Measurements from ENCODE around the gene TCEAL9.
"Not testable (repeated sequence)": the region's sequence is repeated elsewhere in the genome, so short reads cannot be mapped to it uniquely, and the experiment has no call there.

Gene TCEAL9

GRCh38 chrX:103376118-103376978, 20.0 kb downstream of the TCEAL9 start, which contains the start of gene BEX3:
BEX3 (plus strand) TSS chrX:103376538; CDS start chrX:103377522, 984 bp downstream.
- DNase-seq = no peak

- DNase-seq = no peak
These were observed 20.6 kb downstream of the TCEAL9 start for GRCh38 chrX:103376979-103377324.

- DNase-seq = no peak
These were observed 22.7 kb downstream of the TCEAL9 start for GRCh38 chrX:103378990-103379389.

- DNase-seq = no peak
These were observed 26.6 kb downstream of the TCEAL9 start for GRCh38 chrX:103382877-103383276.

- no peak for DNase-seq
These were observed 28.4 kb downstream of the TCEAL9 start for GRCh38 chrX:103384672-103385071.

GRCh38 chrX:103385283-103385830, 29.1 kb downstream of the TCEAL9 start:
- DNase-seq = not testable (repeated sequence)

- DNase-seq = no peak
These were observed 30.0 kb downstream of the TCEAL9 start for GRCh38 chrX:103386332-103386731.

- no peak for DNase-seq
These were observed 37.2 kb downstream of the TCEAL9 start for GRCh38 chrX:103393487-103393886.

GRCh38 chrX:103396186-103396585, 39.9 kb downstream of the TCEAL9 start:
- DNase-seq = no peak

- no peak for DNase-seq
These were observed 40.4 kb downstream of the TCEAL9 start for GRCh38 chrX:103396660-103397059.

GRCh38 chrX:103397707-103398106, 41.4 kb downstream of the TCEAL9 start:
- no peak for DNase-seq

GRCh38 chrX:103398421-103398864, 42.1 kb downstream of the TCEAL9 start:
- DNase-seq = no peak

- DNase-seq = no peak
These were observed 43.4 kb downstream of the TCEAL9 start for GRCh38 chrX:103399744-103400143.

- DNase-seq = no peak
These were observed 44.6 kb downstream of the TCEAL9 start for GRCh38 chrX:103400931-103401330.

GRCh38 chrX:103404231-103405008, 48.1 kb downstream of the TCEAL9 start:
- no peak for DNase-seq

GRCh38 chrX:103405009-103405333, 48.7 kb downstream of the TCEAL9 start:
- no peak for DNase-seq

- no peak for DNase-seq
These were observed 50.0 kb downstream of the TCEAL9 start for GRCh38 chrX:103406256-103406655.

- DNase-seq = no peak
These were observed 51.5 kb downstream of the TCEAL9 start for GRCh38 chrX:103407776-103408175.

Data from cortex of kidney (tissue), 1 donor.